Pons (tissue), 1 donor: ENCODE results near the gene ISOC2.
"Not testable (repeated sequence)": the region's sequence is repeated elsewhere in the genome, so short reads cannot be mapped to it uniquely, and the experiment has no call there.

Experiments
- DNase-seq: peaks from one replicate; pipeline ENCODE4 v3.0.0-alpha.2; 2016; ENCODE audit warnings: low spot score

The ISOC2 gene

GRCh38 chr19:55457683-55458457 lies 3.6 kb downstream of the ISOC2 start:
- no peak for DNase-seq

GRCh38 chr19:55456347-55456746 lies 5.1 kb downstream of the ISOC2 start:
- DNase-seq, result no peak

GRCh38 chr19:55455576-55456235 lies 5.7 kb downstream of the ISOC2 start:
- DNase-seq, result no peak

GRCh38 chr19:55454787-55455243 lies 6.6 kb downstream of the ISOC2 start:
- peak; percentile 80 for DNase-seq

- DNase-seq, result no peak
These were observed 7.8 kb downstream of the ISOC2 start for GRCh38 chr19:55453511-55454260.

GRCh38 chr19:55452749-55453346 lies 8.6 kb downstream of the ISOC2 start:
- peak; percentile 98 for DNase-seq

- no peak for DNase-seq
These were observed 9.3 kb downstream of the ISOC2 start for GRCh38 chr19:55451965-55452748.

- no peak for DNase-seq
These were observed 10.1 kb downstream of the ISOC2 start for GRCh38 chr19:55451163-55451964.

- no peak for DNase-seq
These were observed 12.0 kb downstream of the ISOC2 start for GRCh38 chr19:55449469-55449868.

GRCh38 chr19:55448175-55448490 lies 13.3 kb downstream of the ISOC2 start:
- not testable (repeated sequence) for DNase-seq

GRCh38 chr19:55447421-55448174 lies 13.8 kb downstream of the ISOC2 start:
- DNase-seq, result peak; percentile 85

GRCh38 chr19:55446060-55446459 lies 15.4 kb downstream of the ISOC2 start:
- no peak for DNase-seq

- no peak for DNase-seq
These were observed 16.8 kb downstream of the ISOC2 start for GRCh38 chr19:55444646-55445045.

- DNase-seq, result no peak
These were observed 17.5 kb downstream of the ISOC2 start for GRCh38 chr19:55443824-55444480.

GRCh38 chr19:55443045-55443823 lies 18.2 kb downstream of the ISOC2 start, which contains the start of gene SHISA7:
Gene SHISA7, minus strand, starts transcription at chr19:55443300. Its CDS starts 437 bp downstream, at chr19:55442863.
- peak; percentile 66 for DNase-seq

GRCh38 chr19:55442372-55442961 lies 19.0 kb downstream of the ISOC2 start:
- DNase-seq, result no peak

- no peak for DNase-seq
These were observed 19.6 kb downstream of the ISOC2 start for GRCh38 chr19:55441692-55442321.

- no peak for DNase-seq
These were observed 20.1 kb downstream of the ISOC2 start for GRCh38 chr19:55441319-55441691.
